ENCODE measurements around the gene FLCN.

- no peak for TF ChIP-seq CTCF (IDR thresholded peaks at IDR 0.05; ENCODE audit: low read length)
- TF ChIP-seq EZH2 (optimal IDR thresholded peaks at IDR 0.05; ENCODE audit: low read depth, low read length) = no peak
Measured at GRCh38 chr17:17191346-17191792, 45.6 kb downstream of the FLCN start.

All from MM.1S (cell line).